Neutrophil (primary cell): ENCODE measurements around the gene FSTL4.

Experiments
- H3K27ac ChIP-seq: fragments of 200-600 bp; sonication (generic); 2 replicates; pipeline ENCODE4 v1.5.1; 2016; ENCODE audit warnings: mild to moderate bottlenecking, moderate library complexity
- H3K27me3 ChIP-seq: fragments of 200-600 bp; sonication (generic); 2 replicates; pipeline ENCODE4 v1.6.0; 2016; ENCODE audit warnings: mild to moderate bottlenecking
- H3K36me3 ChIP-seq: fragments of 200-600 bp; sonication (generic); 2 replicates; pipeline ENCODE4 v1.5.1; 2017
- H3K4me1 ChIP-seq, 2 experiments: fragments of 200-600 bp in 1 of 2; sonication (generic) in 1 of 2; 1 replicate in 1 of 2; 2 replicates in 1 of 2; pipeline versions ENCODE4 v1.5.1 to v1.6.1; 2013 to 2016; ENCODE audit warnings: low read depth in 1 of 2, low read length in 1 of 2, mild to moderate bottlenecking in 1 of 2, moderate library complexity in 1 of 2; ENCODE audit not compliant: control insufficient read depth in 1 of 2, insufficient read depth in 1 of 2
- H3K4me3 ChIP-seq, 2 experiments: fragments of 200-600 bp in 1 of 2; sonication (generic) in 1 of 2; 1 replicate in 1 of 2; 2 replicates in 1 of 2; pipeline ENCODE4 v1.5.1; 2013 to 2016; ENCODE audit warnings: low read depth in 1 of 2, low read length in 1 of 2, mild to moderate bottlenecking in 1 of 2, moderate library complexity in 1 of 2
- H3K9me3 ChIP-seq: fragments of 200-600 bp; sonication (generic); 2 replicates; pipeline ENCODE4 v1.5.1; 2016
- TF ChIP-seq, protein P1 (sequence below): fragments of 200-600 bp; sonication (generic); IDR thresholded peaks from 2 replicates; pipeline ENCODE4 v1.5.1; 2016; ENCODE audit warnings: antibody characterized with exemption

The FSTL4 gene

GRCh38 chr5:133232435-133232834, 379.9 kb downstream of the FSTL4 start:
- Histone ChIP-seq H3K9me3 (no peaks in the 10 kb centered on the region), H3K4me3 (no peak overlapping the region), H3K4me1 (no peaks in the 10 kb centered on the region), H3K36me3 (no peaks in the 10 kb centered on the region), H3K27ac (no peak overlapping the region), H3K27me3 (no peaks in the 10 kb centered on the region)
- TF ChIP-seq, protein P1, sequence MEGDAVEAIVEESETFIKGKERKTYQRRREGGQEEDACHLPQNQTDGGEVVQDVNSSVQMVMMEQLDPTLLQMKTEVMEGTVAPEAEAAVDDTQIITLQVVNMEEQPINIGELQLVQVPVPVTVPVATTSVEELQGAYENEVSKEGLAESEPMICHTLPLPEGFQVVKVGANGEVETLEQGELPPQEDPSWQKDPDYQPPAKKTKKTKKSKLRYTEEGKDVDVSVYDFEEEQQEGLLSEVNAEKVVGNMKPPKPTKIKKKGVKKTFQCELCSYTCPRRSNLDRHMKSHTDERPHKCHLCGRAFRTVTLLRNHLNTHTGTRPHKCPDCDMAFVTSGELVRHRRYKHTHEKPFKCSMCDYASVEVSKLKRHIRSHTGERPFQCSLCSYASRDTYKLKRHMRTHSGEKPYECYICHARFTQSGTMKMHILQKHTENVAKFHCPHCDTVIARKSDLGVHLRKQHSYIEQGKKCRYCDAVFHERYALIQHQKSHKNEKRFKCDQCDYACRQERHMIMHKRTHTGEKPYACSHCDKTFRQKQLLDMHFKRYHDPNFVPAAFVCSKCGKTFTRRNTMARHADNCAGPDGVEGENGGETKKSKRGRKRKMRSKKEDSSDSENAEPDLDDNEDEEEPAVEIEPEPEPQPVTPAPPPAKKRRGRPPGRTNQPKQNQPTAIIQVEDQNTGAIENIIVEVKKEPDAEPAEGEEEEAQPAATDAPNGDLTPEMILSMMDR: no peak

DNA sequence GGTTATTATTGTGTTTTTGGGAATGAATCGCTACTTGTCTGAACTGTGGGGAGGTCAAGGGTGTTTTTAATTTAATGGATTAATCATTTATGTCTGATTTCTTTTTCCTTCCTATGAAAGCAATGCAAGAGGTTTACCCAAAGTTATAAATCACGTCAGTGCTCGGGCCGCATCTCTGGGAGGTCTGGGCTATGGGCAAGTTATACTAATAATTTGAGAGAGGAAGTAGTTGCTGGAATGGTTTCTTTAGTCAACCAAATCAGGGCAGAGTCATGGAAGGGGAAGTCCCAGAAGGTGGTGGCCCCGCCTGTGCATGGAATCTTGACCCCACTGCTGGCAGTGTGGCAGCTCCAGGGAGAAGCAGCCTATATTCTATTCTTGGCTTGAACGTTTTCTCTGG, 380.3 kb downstream of the FSTL4 start:
- no peaks in the 10 kb centered on the region for H3K27me3 ChIP-seq
- no peaks in the 10 kb centered on the region for H3K4me1 ChIP-seq
- H3K9me3 ChIP-seq: no peaks in the 10 kb centered on the region
- H3K27ac ChIP-seq: no peak overlapping the region
- no peaks in the 10 kb centered on the region for H3K36me3 ChIP-seq
- H3K4me3 ChIP-seq: no peak overlapping the region
- TF ChIP-seq, protein P1: no peak

- no peak overlapping the region for H3K4me3 ChIP-seq
- H3K27ac ChIP-seq: no peak overlapping the region
- H3K9me3 ChIP-seq: no peaks in the 10 kb centered on the region
- no peaks in the 10 kb centered on the region for H3K27me3 ChIP-seq
- H3K36me3 ChIP-seq: no peaks in the 10 kb centered on the region
- TF ChIP-seq, protein P1: no peak
- no peaks in the 10 kb centered on the region for H3K4me1 ChIP-seq
These were observed 381.3 kb downstream of the FSTL4 start for GRCh38 chr5:133230823-133231578.

- H3K27ac ChIP-seq: no peak overlapping the region
These were observed 382.2 kb downstream of the FSTL4 start for GRCh38 chr5:133229931-133230664.

GRCh38 chr5:133228316-133228715, 384.0 kb downstream of the FSTL4 start:
- no peaks in the 10 kb centered on the region for H3K36me3 ChIP-seq
- TF ChIP-seq, protein P1: no peak
- no peaks in the 10 kb centered on the region for H3K27me3 ChIP-seq
- H3K9me3 ChIP-seq: no peaks in the 10 kb centered on the region
- H3K4me1 ChIP-seq: no peaks in the 10 kb centered on the region
- no peak overlapping the region for H3K27ac ChIP-seq
- no peak overlapping the region for H3K4me3 ChIP-seq

More at GRCh38 chr5:133229931-133230664, 382.2 kb downstream of the FSTL4 start:
- no peaks in the 10 kb centered on the region for H3K27me3 ChIP-seq
- no peaks in the 10 kb centered on the region for H3K9me3 ChIP-seq
- H3K36me3 ChIP-seq: no peaks in the 10 kb centered on the region
- TF ChIP-seq, protein P1: no peak
- H3K4me3 ChIP-seq: no peak overlapping the region
- no peaks in the 10 kb centered on the region for H3K4me1 ChIP-seq
